Heart left ventricle (tissue), 16 donors: Measurements from ENCODE around the gene HIVEP1. TPM values are rescaled to one million over a fixed set of nuclear protein-coding genes. Genes with fewer than 3 reads are reported as not detected.
"Not testable (repeated sequence)": the region's sequence is repeated elsewhere in the genome, so short reads cannot be mapped to it uniquely, and the experiment has no call there.

Source experiments
- ATAC-seq, 4 donors: fragments of 200-7000 bp; cut with Tn5 transposase; one replicate each; pipeline ENCODE4 v1.9.1; 2020 to 2022; ENCODE audit warnings: moderate library complexity in 4 of 4, mild to moderate bottlenecking in 3 of 4, moderate number of reproducible peaks in 1 of 4
- DNase-seq, 5 donors: peaks; one replicate each; pipeline ENCODE4 v3.0.0-alpha.2; 2020
- H3K27ac ChIP-seq, 12 donors: fragments of 200-600 bp; sonication (generic) in 4 of 12; one replicate each; pipeline versions ENCODE4 v1.5.0 to v1.8.0; 2016 to 2022; ENCODE audit warnings: mild to moderate bottlenecking in 2 of 12
- H3K27me3 ChIP-seq, 9 donors: fragments of 200-600 bp; sonication (generic) in 2 of 9; one replicate each; pipeline versions ENCODE4 v1.5.1 to v1.8.0; 2016 to 2022; ENCODE audit warnings: mild to moderate bottlenecking in 3 of 9
- H3K36me3 ChIP-seq, 9 donors: fragments of 200-600 bp; sonication (generic) in 2 of 9; one replicate each; pipeline versions ENCODE4 v1.5.0 to v1.8.0; 2018 to 2022; ENCODE audit warnings: mild to moderate bottlenecking in 2 of 9
- H3K4me1 ChIP-seq, 12 donors: fragments of 200-600 bp; sonication (generic) in 4 of 12; one replicate each; pipeline versions ENCODE4 v1.5.0 to v1.8.0; 2016 to 2022; ENCODE audit warnings: mild to moderate bottlenecking in 3 of 12
- H3K4me3 ChIP-seq, 12 donors: fragments of 200-600 bp; sonication (generic) in 4 of 12; one replicate each; pipeline versions ENCODE4 v1.5.0 to v1.8.0; 2017 to 2022; ENCODE audit warnings: mild to moderate bottlenecking in 9 of 12, moderate library complexity in 4 of 12
- H3K9me3 ChIP-seq, 12 donors: fragments of 200-600 bp; sonication (generic) in 4 of 12; one replicate each; pipeline versions ENCODE4 v1.5.0 to v1.8.0; 2016 to 2022; ENCODE audit warnings: mild to moderate bottlenecking in 1 of 12
- POLR2A ChIP-seq, 2 donors: fragments of 450-650 bp; IDR thresholded peaks; one replicate each; pipeline ENCODE4 v1.6.1; 2017; ENCODE audit warnings: antibody characterized with exemption in 2 of 2, mild to moderate bottlenecking in 2 of 2, moderate library complexity in 2 of 2
- WGBS, 4 donors: extraction: QIAGEN DNeasy Blood & Tissue Kit in 2 of 4; methylation state at CpG; one replicate each; pipeline versions ENCODE4 v1.1.5 to v1.1.7; 2013 to 2018; 5-methylcytosine and 5-hydroxymethylcytosine counted together
- intact Hi-C, 10 donors: fragments of 100-400 bp; cut with DNase I; formaldehyde crosslinking; loops; one replicate each; pipeline versions ENCODE4 v1.11.1 to v1.14.2; 2022
- polyA plus RNA-seq, 2 donors: library from polyadenylated mRNA; stranded (reverse); fragments of 200-250 nt; gene quantifications; one replicate each; pipeline ENCODE4 v1.2.3, GENCODE V29; 2013
- total RNA-seq, 9 donors: library from RNA; depleted of rRNA in 2 of 9; stranded (reverse); fragments of >200 nt in 2 of 9; fragmentation: NEBNext Ultra II Directional in 3 of 9; extraction: Animal tissue kit (Norgen Biotek cat#: 25700) in 3 of 9; gene quantifications; one replicate each; pipeline versions ENCODE4 v1.1.0 to v1.2.4, GENCODE V29; 2016 to 2023
- TF ChIP-seq, protein P1 (sequence below), 12 donors: fragments of 200-600 bp; sonication (generic) in 4 of 12; IDR thresholded peaks; one replicate each; pipeline versions ENCODE4 v1.5.0 to v1.8.0; 2018 to 2022; ENCODE audit warnings: antibody characterized with exemption in 12 of 12, mild to moderate bottlenecking in 5 of 12
- donor health status: ischemic (EF 13 %, LVEDD 7.1; RV severe dilation, severe dysfunction).
- donor health status: healthy with polysubstance abuse.
- donor health status: DM: no; HTN: yes; CAD: no.
- donor health status: DM: no; HTN: no; CAD: no.
- donor health status: ischemic (EF 25% LVEDD 6.9; RV normal size, moderate dysfunction).
- donor health status: ischemic (EF 25% LVEDD 5.7; RV mildly dilated, moderate dysfunction).
- donor health status: healthy.
- donor health status: DM: yes; HTN: yes; CAD: no.
- donor health status: ischemic (EF 35%, LVEDD 5.7; RV mildly dilated, moderate dysfunction).
- donor health status: nonischemic (EF 11% LVEDD 7.7; RV severe dilation, severe dysfunction).
- donor health status: DM: yes; HTN: yes; CAD: no.
- donor health status: PGD.
- donor health status: ischemic (EF 29% LVEDD 5.4; RV normal size, mild dysfunction).
- donor health status: nonischemic (EF 23%, LVEDD 6.1; RV moderate dilation, normal function).

The HIVEP1 gene
- total and polyA plus RNA-seq, 11 donors, result 3.5 to 22.8 (median 12.5) TPM

DNA sequence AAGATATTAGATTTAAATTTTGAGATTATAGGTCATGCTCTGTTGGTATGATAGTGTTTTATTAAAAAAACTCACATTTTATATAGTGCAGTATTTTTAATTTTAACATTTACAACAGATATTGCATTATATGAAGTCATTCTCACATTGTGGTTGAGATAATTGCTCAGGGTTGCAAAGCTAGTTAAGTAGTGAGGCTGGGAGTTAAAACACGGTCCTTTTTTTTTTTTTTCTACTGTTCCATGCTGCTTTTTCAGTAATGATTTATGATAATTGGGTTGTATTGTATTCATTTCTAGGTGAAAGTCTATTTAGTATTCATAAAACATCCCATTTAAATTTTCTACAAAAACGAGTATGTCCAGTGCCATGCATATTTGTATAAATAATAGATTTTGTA is 160.5 kb downstream of the HIVEP1 start:
- DNase-seq, result no peak
- WGBS, 4 donors, result 65 to 72% (median 70%) methylated on average over 2 of the region's 2 CpGs
- Histone ChIP-seq H3K27ac (no peak overlapping the region), H3K36me3 (no peaks in the 10 kb centered on the region), H3K4me1 (no peaks in the 10 kb centered on the region), H3K4me3 (no peak overlapping the region), H3K9me3 (peaks cover 0 to 3% (median 0%) of the 10 kb centered on the region in 12 donors), H3K27me3 (no peaks in the 10 kb centered on the region)
- no peak for TF ChIP-seq POLR2A (IDR thresholded peaks at IDR 0.05)
- ATAC-seq, result no peak
- intact Hi-C loops, result no loop called here

- peaks cover 0 to 3% (median 0%) of the 10 kb centered on the region in 12 donors for H3K9me3 ChIP-seq
- intact Hi-C loops, result no loop called here
- ATAC-seq, result no peak
Measured at GRCh38 chr6:12173181-12173580, 161.1 kb downstream of the HIVEP1 start.

GRCh38 chr6:12173661-12174060 is 161.5 kb downstream of the HIVEP1 start:
- intact Hi-C loops, result no loop called here
- Histone ChIP-seq H3K27ac (no peak overlapping the region), H3K9me3 (peaks cover 0 to 3% (median 0%) of the 10 kb centered on the region in 12 donors), H3K4me3 (no peak overlapping the region), H3K4me1 (no peaks in the 10 kb centered on the region), H3K36me3 (no peaks in the 10 kb centered on the region), H3K27me3 (no peaks in the 10 kb centered on the region)
- TF ChIP-seq, protein P1, sequence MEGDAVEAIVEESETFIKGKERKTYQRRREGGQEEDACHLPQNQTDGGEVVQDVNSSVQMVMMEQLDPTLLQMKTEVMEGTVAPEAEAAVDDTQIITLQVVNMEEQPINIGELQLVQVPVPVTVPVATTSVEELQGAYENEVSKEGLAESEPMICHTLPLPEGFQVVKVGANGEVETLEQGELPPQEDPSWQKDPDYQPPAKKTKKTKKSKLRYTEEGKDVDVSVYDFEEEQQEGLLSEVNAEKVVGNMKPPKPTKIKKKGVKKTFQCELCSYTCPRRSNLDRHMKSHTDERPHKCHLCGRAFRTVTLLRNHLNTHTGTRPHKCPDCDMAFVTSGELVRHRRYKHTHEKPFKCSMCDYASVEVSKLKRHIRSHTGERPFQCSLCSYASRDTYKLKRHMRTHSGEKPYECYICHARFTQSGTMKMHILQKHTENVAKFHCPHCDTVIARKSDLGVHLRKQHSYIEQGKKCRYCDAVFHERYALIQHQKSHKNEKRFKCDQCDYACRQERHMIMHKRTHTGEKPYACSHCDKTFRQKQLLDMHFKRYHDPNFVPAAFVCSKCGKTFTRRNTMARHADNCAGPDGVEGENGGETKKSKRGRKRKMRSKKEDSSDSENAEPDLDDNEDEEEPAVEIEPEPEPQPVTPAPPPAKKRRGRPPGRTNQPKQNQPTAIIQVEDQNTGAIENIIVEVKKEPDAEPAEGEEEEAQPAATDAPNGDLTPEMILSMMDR (IDR thresholded peaks at IDR 0.05), result no peak
- no peak for TF ChIP-seq POLR2A (IDR thresholded peaks at IDR 0.05)
- WGBS, 4 donors, result 80 to 90% (median 86%) methylated on average over 2 of the region's 2 CpGs
- DNase-seq (no peak), ATAC-seq (no peak)

More at GRCh38 chr6:12173181-12173580, 161.1 kb downstream of the HIVEP1 start:
- DNase-seq, result no peak
- no peak overlapping the region for H3K4me3 ChIP-seq
- 75 to 79% (median 78%) methylated on average over 5 of the region's 5 CpGs for WGBS, 4 donors
- no peak overlapping the region for H3K27ac ChIP-seq
- no peaks in the 10 kb centered on the region for H3K4me1 ChIP-seq
- TF ChIP-seq, protein P1 (IDR thresholded peaks at IDR 0.05), result no peak
- TF ChIP-seq POLR2A (IDR thresholded peaks at IDR 0.05), result no peak
- no peaks in the 10 kb centered on the region for H3K27me3 ChIP-seq
- H3K36me3 ChIP-seq, result no peaks in the 10 kb centered on the region

- ATAC-seq (no peak), DNase-seq (no peak)
- no peak overlapping the region for H3K27ac ChIP-seq
- H3K4me3 ChIP-seq, result no peak overlapping the region
- TF ChIP-seq, protein P1 (IDR thresholded peaks at IDR 0.05), result no peak
- TF ChIP-seq POLR2A (IDR thresholded peaks at IDR 0.05), result no peak
- H3K9me3 ChIP-seq, result peaks cover 0 to 3% (median 0%) of the 10 kb centered on the region in 12 donors
- H3K36me3 ChIP-seq, result no peaks in the 10 kb centered on the region
- WGBS, 4 donors, result 92 to 96% (median 95%) methylated on average over 2 of the region's 2 CpGs
- no peaks in the 10 kb centered on the region for H3K27me3 ChIP-seq
- H3K4me1 ChIP-seq, result no peaks in the 10 kb centered on the region
- intact Hi-C loops, result no loop called here
Measured at GRCh38 chr6:12174878-12175277, 162.8 kb downstream of the HIVEP1 start.

- DNase-seq (no peak), ATAC-seq (no peak)
- TF ChIP-seq, protein P1 (IDR thresholded peaks at IDR 0.05), result no peak
- TF ChIP-seq POLR2A (IDR thresholded peaks at IDR 0.05), result no peak
- no peaks in the 10 kb centered on the region for H3K36me3 ChIP-seq
- H3K4me1 ChIP-seq, result no peaks in the 10 kb centered on the region
- H3K9me3 ChIP-seq, result peaks cover 0 to 3% (median 0%) of the 10 kb centered on the region in 12 donors
- H3K27me3 ChIP-seq, result no peaks in the 10 kb centered on the region
- intact Hi-C loops, result no loop called here
- H3K4me3 ChIP-seq, result no peak overlapping the region
- no peak overlapping the region for H3K27ac ChIP-seq
- 93 to 94% (median 94%) methylated on average over 7 to 8 of the region's 8 CpGs for WGBS, 4 donors
Measured at GRCh38 chr6:12175626-12176025, 163.5 kb downstream of the HIVEP1 start.

GRCh38 chr6:12176782-12177181 is 164.7 kb downstream of the HIVEP1 start:
- H3K27me3 ChIP-seq, intact Hi-C loops, H3K36me3 ChIP-seq, H3K4me3 ChIP-seq, DNase-seq, H3K4me1 ChIP-seq, ATAC-seq, H3K9me3 ChIP-seq, H3K27ac ChIP-seq: not testable (repeated sequence)
- WGBS, 4 donors, result 94 to 97% (median 96%) methylated on average over 3 of the region's 3 CpGs
